NCI-H2227 (cell line): Measurements from ENCODE around the gene HRH3.

Experiments
- DNase-seq: peaks from one replicate; lab custom pipeline; 2025; ENCODE audit not compliant: unreplicated experiment; lab: John Stamatoyannopoulos, UW

The HRH3 gene

DNA sequence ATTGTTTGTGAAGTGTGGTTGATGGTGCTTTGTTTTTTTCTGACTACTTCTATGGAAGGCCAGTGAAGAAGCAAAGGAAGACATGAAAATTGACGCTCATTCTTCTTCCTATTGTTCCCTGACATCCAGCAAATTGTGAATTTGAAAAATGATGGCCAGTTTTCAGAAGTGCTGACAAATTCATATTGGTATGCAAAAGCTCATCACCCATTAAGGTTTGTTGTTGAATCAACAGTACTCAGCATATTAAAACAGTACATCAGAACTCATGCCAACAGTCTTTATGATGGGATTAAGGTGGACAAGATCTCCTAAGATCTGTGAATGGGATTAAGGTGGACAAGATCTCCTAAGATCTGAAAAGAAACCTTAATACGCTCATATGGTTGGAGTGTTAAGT, 38.3 kb downstream of the HRH3 start:
- DNase-seq = no peak

GRCh38 chr20:62179162-62179504, 40.9 kb downstream of the HRH3 start:
- no peak for DNase-seq

GRCh38 chr20:62178316-62179161, 41.5 kb downstream of the HRH3 start:
- DNase-seq = no peak

- DNase-seq = no peak
Measured at GRCh38 chr20:62177307-62177706, 42.8 kb downstream of the HRH3 start.

DNA sequence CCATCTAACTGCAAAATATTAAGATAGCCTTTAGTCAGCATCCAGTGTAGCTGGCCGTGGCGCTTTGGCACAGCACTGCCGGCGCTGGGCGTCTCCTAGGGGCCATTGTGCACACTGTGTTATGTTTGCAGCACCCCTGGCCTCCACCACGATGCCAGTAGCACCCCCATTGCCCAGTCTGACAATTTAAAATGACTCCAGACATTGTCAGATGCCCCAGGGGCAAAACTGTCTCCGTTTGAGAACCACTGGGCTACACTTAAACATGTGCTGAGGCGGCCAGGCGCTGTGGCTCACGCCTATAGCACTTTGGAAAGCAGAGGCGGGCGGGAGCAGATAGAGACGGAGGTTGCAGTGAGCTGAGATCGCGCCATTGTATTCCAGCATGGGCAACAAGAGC, 43.2 kb downstream of the HRH3 start:
- DNase-seq = no peak

DNA sequence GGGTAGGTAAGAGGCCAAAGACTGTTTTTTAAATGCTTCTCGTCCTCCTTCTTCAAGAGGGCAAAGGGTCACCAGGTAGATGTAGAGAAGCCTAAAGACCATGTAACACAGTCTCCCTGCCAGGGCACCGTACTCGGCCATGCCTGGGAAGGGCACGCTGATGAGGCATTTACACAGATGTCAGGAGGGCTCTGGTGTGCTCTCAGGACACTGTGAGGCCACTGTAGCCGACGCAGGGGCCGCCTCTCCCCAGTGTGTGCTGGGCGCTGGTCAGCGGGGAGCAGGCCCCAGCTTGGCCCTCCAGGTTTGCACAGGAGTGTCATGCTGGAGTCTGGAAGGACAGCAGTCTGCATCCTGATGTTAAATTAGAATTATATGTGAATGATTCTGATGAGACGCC, 44.4 kb downstream of the HRH3 start:
- no peak for DNase-seq

GRCh38 chr20:62174870-62175624, 45.0 kb downstream of the HRH3 start:
- no peak for DNase-seq

DNA sequence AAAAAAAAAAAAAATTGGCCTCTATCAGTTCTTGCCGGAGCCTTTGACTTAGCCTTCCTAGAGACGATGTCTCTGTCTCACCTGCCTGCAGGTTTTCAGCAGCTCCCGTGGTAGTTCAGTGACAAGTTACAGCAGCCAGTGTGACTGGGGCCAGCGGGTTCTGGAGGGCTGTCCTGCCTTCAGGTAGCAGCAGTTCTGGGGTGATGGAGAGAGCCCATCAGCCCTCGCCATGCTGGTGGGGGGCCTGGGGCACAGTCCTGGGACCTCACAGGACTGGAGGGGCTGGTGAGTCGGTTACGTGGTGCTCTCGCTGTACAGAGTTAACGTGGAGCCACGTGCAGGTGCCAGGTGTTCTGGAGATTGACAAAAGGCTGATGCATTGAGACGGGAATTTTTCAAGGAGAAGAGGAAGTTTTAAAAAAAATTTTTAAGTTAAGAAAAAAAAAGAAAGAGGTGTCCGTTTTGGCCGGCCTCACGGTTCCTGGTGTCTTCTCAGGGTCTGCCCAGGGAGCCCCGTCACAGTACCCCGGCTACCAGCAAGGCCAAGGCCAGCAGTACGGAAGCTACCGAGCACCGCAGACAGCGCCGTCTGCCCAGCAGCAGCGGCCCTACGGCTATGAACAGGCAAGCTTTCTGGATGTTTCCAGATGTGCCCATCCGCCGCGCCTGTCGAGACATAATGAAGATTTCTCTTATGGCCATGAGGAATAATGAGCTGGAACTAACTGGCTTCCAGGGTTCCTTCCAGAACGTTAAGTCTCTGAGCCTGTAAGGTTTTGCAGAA, 45.9 kb downstream of the HRH3 start:
- DNase-seq = no peak

- no peak for DNase-seq
Measured at GRCh38 chr20:62172666-62173065, 47.4 kb downstream of the HRH3 start.

DNA sequence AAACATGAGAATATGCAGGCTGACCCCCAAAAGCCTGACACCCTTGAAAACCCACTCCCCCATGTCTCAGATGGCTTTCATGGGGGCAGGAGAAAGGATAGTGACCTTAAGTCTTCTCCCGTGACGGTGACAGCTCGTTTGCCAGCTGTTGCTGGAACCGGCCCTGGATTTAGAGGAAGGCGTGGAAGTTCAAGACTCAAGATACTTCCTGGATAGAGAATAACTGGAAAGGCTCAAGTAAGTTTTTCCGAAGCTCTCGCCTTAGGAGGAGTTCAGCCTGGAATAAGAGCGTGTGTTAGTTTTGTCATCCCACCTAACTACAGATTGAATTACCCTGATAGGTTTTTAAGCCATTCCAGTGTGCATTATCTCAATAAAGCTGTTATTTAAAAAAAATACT, 48.8 kb downstream of the HRH3 start:
- no peak for DNase-seq

DNA sequence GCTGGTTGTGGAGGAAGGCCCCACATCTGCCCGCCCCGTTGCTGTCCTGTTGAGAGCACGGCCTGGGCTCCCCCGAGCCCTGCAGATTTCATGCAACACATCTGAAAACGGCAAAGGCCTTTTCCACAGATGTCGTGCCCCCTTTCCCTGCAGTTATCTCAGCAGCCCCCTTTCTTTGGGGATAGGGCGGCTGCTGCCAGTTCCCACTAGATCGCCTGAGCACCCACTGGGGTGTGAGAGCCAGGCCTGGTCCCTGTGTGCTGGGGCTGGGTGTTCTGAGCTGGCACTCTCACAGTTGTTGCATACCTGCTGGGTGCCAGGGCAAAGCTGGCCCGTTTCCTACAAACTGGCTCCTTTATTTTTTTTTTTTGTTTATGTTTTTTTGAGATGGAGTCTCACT, 49.5 kb downstream of the HRH3 start:
- DNase-seq = no peak

DNA sequence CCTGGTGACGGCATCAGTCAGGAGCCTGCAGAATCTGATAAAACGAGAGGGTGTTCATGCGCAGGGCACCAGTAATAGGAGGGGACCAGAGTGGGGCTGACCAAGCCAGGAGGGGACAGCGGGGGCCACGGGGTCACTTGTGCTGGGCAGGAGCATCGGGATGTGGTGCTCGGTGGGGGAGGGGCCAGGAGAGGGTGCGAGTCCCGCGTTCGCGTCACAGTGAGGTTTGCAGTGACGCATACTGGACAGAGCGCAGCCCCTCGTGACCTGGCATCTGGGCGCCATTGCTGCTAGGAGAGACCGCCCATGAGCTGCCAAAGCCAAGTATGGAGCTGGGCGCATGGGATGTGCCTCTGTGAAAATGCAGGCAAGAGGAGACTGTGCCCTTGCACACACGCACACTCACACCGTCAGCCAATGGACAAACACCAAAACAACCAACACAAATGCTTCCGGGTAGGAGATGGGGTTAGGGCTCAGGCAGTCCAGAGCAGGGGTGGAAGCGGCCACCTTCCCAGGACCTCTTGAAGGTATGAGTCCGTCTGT, 51.1 kb downstream of the HRH3 start:
- DNase-seq = no peak

GRCh38 chr20:62168061-62168460, 52.0 kb downstream of the HRH3 start:
- DNase-seq = no peak

GRCh38 chr20:62167474-62167873, 52.6 kb downstream of the HRH3 start:
- DNase-seq = no peak

DNA sequence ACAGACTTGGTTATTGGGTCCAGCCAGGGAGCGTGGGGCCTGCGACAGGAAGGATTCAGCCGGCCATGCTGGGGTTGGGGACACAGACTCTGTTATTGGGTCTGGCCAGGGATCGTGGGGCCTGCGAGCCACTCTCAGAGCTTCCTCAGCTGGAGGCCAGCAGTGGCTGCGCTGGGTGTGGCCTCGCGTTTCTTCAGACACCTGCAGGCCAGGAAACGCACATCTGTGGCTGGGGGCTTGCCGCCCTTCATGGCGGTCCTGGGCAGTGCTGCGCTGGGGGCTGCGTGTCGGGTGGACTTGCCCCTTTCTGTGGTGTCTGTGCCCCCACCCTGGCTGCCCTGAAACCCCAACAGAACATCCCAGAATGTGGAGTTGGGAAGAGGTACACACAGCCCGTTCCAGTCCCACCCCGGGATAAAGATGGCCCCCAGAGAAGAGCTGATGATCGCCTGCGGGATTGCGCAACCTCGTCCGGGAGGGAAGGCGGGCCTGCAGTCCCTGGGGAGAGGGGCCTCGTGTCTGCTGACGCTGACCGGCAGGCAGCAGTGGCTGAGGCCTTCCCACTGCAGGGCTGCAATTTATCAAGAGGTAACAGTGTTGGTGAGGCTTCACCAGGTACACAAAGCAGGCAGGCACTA, 54.2 kb downstream of the HRH3 start:
- no peak for DNase-seq
